Ectodermal cell (in vitro differentiated cells): ENCODE results near the gene ANGEL2.

Experiments used
- H3K27ac ChIP-seq: 2 replicates; pipeline ENCODE4 v1.7.0; 2013; ENCODE audit warnings: mild to moderate bottlenecking, low read depth, low read length; ENCODE audit not compliant: insufficient read depth, poor library complexity, severe bottlenecking
- H3K27me3 ChIP-seq: 2 replicates; pipeline ENCODE4 v1.7.0; 2013; ENCODE audit warnings: mild to moderate bottlenecking, low read length; ENCODE audit not compliant: insufficient read depth, control insufficient read depth, poor library complexity, severe bottlenecking
- H3K36me3 ChIP-seq: one replicate; pipeline ENCODE4 v1.7.0; 2013; ENCODE audit warnings: low read length; ENCODE audit not compliant: control insufficient read depth, insufficient read depth
- H3K4me1 ChIP-seq: one replicate; pipeline ENCODE4 v1.7.0; 2013; ENCODE audit warnings: low read length; ENCODE audit not compliant: control insufficient read depth, insufficient read depth
- H3K4me3 ChIP-seq: 2 replicates; pipeline ENCODE4 v1.7.0; 2013; ENCODE audit warnings: low read depth, low read length, control low read depth; ENCODE audit not compliant: insufficient read depth
- H3K9me3 ChIP-seq: 2 replicates; pipeline ENCODE4 v1.7.0; 2013; ENCODE audit warnings: mild to moderate bottlenecking, low read length, moderate library complexity; ENCODE audit not compliant: control insufficient read depth
- WGBS, 2 experiments: methylation state at CpG; one replicate each; pipeline ENCODE4 v1.1.7; 2013; ENCODE audit warnings: missing lambda C conversion rate in 2 of 2; 5-methylcytosine and 5-hydroxymethylcytosine counted together

ANGEL2 gene

GRCh38 chr1:212953321-212953720 is 62.3 kb downstream of the ANGEL2 start:
- WGBS, 2 experiments = 84 to 87% methylated on average over 3 of the region's 3 CpGs
- no peak overlapping the region for H3K4me3 ChIP-seq

GRCh38 chr1:212952641-212952976 is 63.1 kb downstream of the ANGEL2 start:
- Histone ChIP-seq H3K4me1 (peaks cover 15% of the 10 kb centered on the region), H3K9me3 (no peaks in the 10 kb centered on the region), H3K4me3 (no peak overlapping the region), H3K27me3 (no peaks in the 10 kb centered on the region), H3K27ac (no peak overlapping the region), H3K36me3 (no peaks in the 10 kb centered on the region)
- 71 to 76% methylated on average over 8 of the region's 8 CpGs for WGBS, 2 experiments

More at GRCh38 chr1:212953321-212953720, 62.3 kb downstream of the ANGEL2 start:
- H3K4me1 ChIP-seq = peaks cover 15% of the 10 kb centered on the region
- no peaks in the 10 kb centered on the region for H3K9me3 ChIP-seq
- no peaks in the 10 kb centered on the region for H3K27me3 ChIP-seq
- no peak overlapping the region for H3K27ac ChIP-seq
- H3K36me3 ChIP-seq = no peaks in the 10 kb centered on the region

- H3K4me1 ChIP-seq = peaks cover 15% of the 10 kb centered on the region
- WGBS, 2 experiments = 28 to 44% methylated on average over 2 to 3 of the region's 4 CpGs
- no peak overlapping the region for H3K27ac ChIP-seq
- no peaks in the 10 kb centered on the region for H3K36me3 ChIP-seq
- H3K27me3 ChIP-seq = no peaks in the 10 kb centered on the region
- H3K4me3 ChIP-seq = peak overlapping the region; percentile 75
- H3K9me3 ChIP-seq = no peaks in the 10 kb centered on the region
Observed at GRCh38 chr1:212951947-212952640, 63.6 kb downstream of the ANGEL2 start.

GRCh38 chr1:212951126-212951946 is 64.3 kb downstream of the ANGEL2 start:
- Histone ChIP-seq H3K36me3 (no peaks in the 10 kb centered on the region), H3K4me1 (peaks cover 15% of the 10 kb centered on the region), H3K27ac (no peak overlapping the region), H3K9me3 (no peaks in the 10 kb centered on the region), H3K4me3 (peak overlapping the region; percentile 75), H3K27me3 (no peaks in the 10 kb centered on the region)
- WGBS, 2 experiments = 1% methylated on average over 72 of the region's 72 CpGs

- no peaks in the 10 kb centered on the region for H3K27me3 ChIP-seq
- 0 to 1% methylated on average over 61 of the region's 61 CpGs for WGBS, 2 experiments
- H3K4me3 ChIP-seq = peak within 1 kb of the TSS; percentile 75
Observed at GRCh38 chr1:212950243-212951125, 65.2 kb downstream of the ANGEL2 start, which contains the start of gene VASH2. VASH2 (plus strand) TSS chr1:212950541; CDS start chr1:212951543, 1,002 bp downstream.

GRCh38 chr1:212949771-212950170 is 65.9 kb downstream of the ANGEL2 start:
- 56 to 64% methylated on average over 2 of the region's 2 CpGs for WGBS, 2 experiments

More at GRCh38 chr1:212950243-212951125, 65.2 kb downstream of the ANGEL2 start, which contains the start of gene VASH2:
- H3K27ac ChIP-seq = no peak within 1 kb of the TSS
- H3K36me3 ChIP-seq = no peaks in the 10 kb centered on the region
- H3K4me1 ChIP-seq = peaks cover 15% of the 10 kb centered on the region
- no peaks in the 10 kb centered on the region for H3K9me3 ChIP-seq

GRCh38 chr1:212946872-212947271 is 68.8 kb downstream of the ANGEL2 start:
- Histone ChIP-seq H3K27me3 (no peaks in the 10 kb centered on the region), H3K4me3 (no peak overlapping the region), H3K4me1 (peaks cover 4% of the 10 kb centered on the region), H3K36me3 (no peaks in the 10 kb centered on the region), H3K27ac (no peak overlapping the region), H3K9me3 (no peaks in the 10 kb centered on the region)

More at GRCh38 chr1:212949771-212950170, 65.9 kb downstream of the ANGEL2 start:
- no peaks in the 10 kb centered on the region for H3K36me3 ChIP-seq
- no peak overlapping the region for H3K27ac ChIP-seq
- H3K9me3 ChIP-seq = no peaks in the 10 kb centered on the region
- H3K4me3 ChIP-seq = peak overlapping the region; percentile 75
- H3K4me1 ChIP-seq = peaks cover 15% of the 10 kb centered on the region
- H3K27me3 ChIP-seq = no peaks in the 10 kb centered on the region

GRCh38 chr1:212945463-212946160 is 70.1 kb downstream of the ANGEL2 start:
- no peak overlapping the region for H3K4me3 ChIP-seq

GRCh38 chr1:212945056-212945455 is 70.6 kb downstream of the ANGEL2 start:
- Histone ChIP-seq H3K27ac (no peak overlapping the region), H3K36me3 (no peaks in the 10 kb centered on the region), H3K4me3 (no peak overlapping the region), H3K27me3 (no peaks in the 10 kb centered on the region), H3K4me1 (peaks cover 4% of the 10 kb centered on the region), H3K9me3 (no peaks in the 10 kb centered on the region)
- 91 to 94% methylated on average over 2 of the region's 2 CpGs for WGBS, 2 experiments

More at GRCh38 chr1:212945463-212946160, 70.1 kb downstream of the ANGEL2 start:
- Histone ChIP-seq H3K9me3 (no peaks in the 10 kb centered on the region), H3K4me1 (peaks cover 4% of the 10 kb centered on the region), H3K27ac (no peak overlapping the region), H3K27me3 (no peaks in the 10 kb centered on the region), H3K36me3 (no peaks in the 10 kb centered on the region)
- 94 to 95% methylated on average over 4 of the region's 4 CpGs for WGBS, 2 experiments
